NCI-H345 treated with DMSO at 0.1 percent for 48 hours (cell line): ENCODE data around the gene ADCY5.

Source experiments
- DNase-seq: peaks from one replicate; lab custom pipeline; 2025; ENCODE audit not compliant: unreplicated experiment; lab: John Stamatoyannopoulos, UW

ADCY5 gene

DNA sequence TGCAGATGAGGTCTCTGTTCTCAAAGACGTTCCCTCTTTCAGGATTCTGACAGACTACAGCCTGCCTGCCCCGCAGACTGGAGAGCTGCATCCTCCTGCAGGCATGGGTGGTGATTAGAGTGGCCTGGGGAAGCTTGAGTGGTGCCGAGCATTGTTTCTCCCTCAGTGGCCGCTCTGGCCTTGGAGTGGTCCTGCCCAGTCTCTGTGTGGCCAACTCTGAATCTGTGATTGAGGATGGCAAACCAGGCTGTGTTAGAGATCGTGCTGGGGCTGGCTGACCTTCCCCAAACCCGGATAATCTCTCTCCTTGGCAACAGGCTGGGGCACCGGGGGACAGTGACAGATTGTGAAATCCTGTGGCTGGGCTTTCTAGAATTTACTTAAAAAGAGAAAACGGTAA lies 11.0 kb upstream of the ADCY5 start:
- no peak for DNase-seq

DNA sequence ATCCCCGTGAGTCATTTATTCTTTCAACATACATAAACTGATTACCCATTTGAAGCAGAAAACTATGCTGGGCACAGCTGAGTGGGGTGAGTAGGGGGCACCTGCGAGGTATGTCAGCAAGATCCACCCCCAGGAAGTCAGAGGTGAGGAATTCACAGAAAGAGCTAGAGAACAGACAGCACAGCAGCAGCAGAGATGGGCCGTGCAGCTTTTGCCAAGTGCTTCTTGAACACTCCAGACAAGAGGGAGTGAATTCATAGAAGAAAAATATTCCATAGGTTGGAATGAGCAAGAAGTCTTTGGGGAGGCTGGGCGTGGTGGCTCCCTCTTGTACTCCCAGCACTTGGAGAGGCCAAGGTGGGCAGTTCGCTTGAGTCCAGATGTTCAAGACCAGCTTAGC lies 9.4 kb upstream of the ADCY5 start:
- DNase-seq: no peak

DNA sequence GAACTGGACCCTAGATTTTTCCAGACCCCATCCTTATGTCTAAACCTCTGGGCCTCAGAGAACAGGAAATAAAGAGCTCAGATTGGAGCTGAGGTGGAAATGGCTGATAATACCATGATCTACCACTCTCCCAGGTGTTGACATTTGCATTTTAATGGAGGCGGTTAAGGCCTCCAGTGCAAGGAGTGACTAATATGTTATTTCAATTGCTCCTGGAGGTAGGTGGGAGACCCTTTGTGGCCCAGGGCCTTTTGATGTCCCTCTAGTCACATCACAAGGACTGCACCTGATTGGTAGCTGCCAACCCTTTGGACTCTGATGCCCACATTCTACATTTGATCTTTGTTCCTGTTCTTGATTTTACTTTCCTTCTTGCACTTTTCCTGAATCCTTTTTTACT lies 9.0 kb upstream of the ADCY5 start:
- DNase-seq: no peak

DNA sequence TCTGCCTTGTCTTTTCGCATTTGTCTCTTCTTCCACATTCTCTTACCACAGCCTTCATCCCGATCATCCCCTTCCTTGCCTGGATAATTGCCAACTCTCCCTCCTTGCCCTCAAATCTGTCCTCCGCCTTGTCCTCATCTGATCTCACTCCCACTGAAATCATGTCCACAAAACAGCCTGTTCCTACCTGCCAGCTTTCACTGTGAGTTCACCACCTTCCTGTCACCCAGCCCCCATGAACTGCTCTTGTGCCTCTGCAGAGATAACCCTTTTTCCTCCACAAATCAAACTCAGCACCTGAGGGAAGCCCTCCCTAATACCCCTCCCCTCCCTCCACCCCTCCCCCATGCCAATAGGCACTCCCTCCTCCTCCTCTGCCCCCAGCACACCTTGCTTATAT lies 4.8 kb upstream of the ADCY5 start:
- no peak for DNase-seq

DNA sequence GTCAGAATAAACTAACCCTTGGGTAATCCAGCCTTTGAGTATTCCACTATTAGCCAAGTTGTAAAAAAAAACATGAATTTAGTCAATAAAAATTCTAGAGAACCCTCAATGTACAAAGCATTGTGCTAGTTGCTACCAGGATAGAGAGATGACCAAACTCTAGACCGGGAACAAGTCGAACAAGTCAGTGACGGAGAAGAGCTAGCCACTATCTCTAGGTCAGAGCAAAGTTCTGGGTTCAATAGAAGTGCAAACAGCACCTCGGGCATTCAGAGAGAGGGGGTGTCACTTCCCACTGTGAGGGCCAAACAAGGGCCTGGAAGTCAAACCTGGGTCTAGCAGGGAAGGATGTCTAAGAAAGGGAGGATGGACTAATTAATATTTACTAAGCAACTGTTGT lies 2.3 kb upstream of the ADCY5 start:
- DNase-seq: no peak

DNA sequence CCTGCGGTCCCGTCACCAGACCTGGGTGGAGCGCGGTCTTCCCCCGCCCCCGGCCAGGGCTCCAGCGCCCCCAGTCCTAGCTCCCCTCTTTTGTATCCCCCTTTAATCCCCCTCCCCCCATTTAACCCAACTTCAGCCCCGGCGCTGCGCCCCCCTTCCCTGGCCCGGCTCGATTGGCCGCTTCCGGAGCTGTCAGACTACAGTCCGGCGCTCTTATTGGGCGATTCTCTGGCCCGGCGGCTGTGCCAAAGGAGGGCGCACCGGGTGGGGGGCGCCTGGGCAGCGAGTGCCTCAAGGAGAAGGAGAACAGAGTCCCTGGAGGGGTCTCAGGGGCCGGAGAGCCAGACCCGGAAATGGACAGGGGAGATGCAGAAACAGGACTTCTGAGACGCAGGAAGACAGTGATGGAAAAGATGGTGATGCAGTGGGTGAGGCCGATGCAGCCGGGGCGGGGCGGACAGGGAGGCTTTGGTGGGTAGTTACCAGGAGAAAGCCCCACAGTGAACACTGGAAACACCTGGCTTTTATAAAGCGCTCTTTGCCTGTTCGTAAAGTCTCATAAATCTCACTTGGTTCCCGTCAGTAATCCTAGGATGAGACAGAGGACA lies 1.2 kb upstream of the ADCY5 start:
- DNase-seq: no peak

DNA sequence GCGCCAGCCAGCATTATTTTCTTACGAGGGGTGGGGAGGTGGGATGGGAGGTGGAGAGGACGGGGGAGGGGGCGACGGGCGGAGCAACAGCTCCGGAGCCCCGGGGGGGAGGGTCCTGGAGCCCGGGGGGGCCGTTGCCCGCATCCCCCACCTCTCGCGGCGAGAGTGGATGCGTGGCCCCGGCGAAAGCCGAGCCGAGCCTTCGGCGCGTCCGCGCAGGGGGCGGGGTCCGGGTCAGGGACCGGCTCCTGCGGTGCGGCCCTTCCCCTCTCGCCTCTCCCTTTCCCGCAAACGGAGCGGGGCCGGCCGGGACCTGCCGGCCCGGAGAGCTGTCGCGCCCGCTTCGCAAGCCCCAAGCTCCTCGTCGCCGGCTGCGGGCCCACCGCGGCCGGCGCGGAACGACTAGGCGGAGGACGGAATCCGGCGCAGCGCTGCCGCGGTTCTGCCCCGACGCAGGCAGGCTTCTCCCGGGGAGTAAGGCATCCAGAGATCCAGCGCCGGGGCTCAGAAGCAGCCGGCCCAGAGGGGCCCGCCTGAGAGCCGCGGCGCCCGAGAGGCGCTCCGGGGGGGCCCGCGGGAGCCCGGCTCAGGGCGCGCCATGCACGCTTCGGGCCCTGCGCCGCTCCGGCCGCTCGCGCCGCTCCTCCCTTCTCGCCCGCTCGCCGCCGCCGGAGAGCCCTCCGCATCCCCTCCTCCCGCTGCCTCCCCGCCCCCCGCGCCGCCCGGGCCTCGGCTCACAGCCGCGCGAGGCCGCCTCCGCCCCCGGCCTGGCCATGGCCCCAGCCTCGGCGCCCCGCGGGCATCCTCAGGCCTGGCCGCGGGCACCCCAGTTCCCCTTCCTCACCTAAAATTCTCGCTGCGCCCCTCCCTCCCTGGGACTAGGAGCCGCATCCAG lies 459 bp upstream of the ADCY5 start:
- no peak for DNase-seq

DNA sequence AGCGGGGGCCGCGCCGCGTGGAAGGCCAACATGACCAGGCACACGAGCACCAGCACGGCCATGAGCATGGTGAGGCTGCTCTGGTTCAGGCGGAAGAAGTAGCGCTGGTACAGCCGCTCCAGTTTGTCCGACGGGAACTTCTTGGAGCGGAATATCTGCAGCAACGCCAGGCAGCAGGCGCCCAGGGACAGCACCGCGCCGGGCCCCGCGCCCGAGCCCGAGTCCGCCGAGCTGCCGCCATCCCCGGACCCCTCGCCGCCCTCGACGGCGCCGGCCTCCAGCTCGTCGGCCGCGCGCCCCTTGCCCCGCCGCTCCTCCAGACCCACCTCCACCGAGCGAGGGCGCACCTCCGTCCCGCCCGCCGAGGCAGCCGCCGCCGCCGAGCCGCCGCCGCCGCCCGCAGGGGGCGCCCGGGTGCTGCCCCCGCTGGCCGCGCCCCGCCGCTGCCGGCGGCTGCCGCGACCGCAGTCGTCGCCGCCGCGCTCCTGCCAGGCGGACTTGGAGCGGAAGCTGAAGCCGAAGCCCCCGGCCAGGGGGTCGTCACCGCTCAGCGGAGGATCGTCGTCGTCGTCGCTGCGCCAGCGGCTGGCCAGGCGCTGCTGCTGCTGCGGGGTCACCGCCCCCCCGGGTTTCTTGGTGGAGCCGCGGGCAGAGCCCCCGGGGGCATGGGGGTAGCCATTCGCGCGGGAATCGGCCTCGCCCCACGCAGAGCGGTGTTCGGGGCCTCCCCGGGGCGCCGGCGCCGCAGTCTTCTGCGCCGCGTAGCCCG lies 957 bp downstream of the ADCY5 start:
- DNase-seq: no peak

DNA sequence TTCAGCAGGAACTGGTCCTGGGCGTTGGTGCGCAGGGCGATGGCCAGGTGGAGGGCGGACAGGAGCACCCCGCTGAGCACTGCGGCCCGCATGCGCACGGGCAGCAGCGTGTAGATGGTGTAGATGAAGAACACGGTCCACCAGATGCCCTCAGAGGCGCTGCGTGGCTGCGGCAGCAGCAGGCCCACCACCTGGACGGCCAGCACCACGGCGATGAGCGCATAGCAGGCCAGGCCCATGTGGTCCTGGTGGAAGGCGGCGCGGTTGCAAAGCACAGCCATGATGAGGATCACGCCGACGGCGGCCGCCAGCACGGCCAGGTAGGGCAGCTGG lies 1.5 kb downstream of the ADCY5 start:
- no peak for DNase-seq

DNA sequence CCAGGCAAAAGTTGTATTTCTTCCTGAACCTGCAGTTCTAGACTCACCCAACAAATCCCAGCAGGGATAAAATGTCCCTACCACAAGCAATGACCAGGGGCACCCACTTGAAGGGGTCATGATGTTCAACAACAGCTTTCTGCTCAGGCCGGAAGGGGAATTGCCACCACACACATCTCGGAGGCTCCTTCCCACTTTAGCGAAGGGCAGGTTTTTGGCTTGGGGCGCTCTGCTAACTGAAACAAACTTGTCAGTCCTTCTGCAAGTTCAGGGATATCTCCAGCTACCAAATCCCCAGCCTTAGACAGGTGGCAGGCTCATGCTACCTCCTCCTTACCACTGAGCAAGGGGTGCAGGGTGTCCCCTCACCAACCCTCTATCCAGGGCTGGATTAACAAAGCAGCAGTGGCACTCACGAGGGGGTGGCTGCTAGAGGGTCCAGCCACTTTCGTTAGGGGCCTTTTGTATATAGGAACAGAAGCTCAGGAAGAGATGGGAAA lies 2.2 kb downstream of the ADCY5 start:
- no peak for DNase-seq

DNA sequence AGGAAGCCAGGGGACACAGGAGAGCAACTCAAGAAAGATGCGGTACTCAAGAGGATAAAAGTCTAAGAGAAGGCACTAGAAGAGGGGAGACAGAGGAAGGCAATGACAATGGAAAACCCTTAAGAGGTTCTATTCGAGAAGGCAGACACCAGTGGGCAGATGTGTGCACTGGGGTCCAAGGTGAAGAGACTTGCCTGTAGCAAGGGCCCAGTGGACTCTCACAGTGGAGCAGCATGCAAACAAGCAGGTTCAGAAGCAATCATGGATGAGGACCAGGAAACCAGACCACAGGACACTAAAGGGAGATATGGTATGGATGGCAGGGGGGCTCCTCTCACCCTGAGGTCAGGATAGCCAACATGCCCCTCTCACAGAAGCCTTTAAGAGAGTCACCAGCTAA lies 2.7 kb downstream of the ADCY5 start:
- DNase-seq: no peak

DNA sequence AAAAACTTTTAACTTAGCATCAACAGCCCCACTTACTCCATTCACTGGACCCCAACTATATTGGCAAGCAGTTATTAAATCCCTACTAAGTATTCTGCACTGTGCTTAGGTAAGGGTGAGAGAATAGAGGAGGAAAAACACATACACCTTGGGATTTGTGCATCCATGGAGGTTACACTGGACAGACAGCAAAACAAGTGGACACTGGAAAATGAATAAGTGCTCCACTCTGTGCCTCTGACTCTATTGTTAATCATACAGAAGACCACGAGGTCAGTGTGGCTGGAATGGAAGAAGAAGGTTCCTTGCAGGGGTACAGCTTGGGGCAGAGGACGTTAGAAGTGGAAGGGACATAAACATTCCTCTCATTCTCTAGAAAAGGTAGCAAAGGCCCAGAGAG lies 3.2 kb downstream of the ADCY5 start:
- DNase-seq: no peak

DNA sequence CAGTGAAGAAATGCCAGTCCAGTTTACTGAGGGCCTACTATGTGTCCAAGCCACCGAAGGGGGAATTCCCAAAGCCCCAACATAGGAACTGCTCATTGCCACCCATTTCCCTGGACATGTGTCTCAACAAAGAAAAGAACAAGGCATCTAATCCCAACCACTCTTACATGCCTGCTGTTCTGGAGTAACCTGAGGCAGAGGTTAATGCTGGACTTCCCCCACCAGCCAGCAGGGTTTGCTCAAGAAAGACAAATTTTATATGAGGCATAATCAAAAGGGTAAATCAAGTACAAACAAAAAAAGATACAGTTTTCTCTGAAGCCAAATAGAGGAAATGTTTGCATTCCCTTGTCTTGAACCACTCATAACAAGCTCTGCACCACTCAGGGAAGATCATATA lies 4.1 kb downstream of the ADCY5 start:
- DNase-seq: no peak

DNA sequence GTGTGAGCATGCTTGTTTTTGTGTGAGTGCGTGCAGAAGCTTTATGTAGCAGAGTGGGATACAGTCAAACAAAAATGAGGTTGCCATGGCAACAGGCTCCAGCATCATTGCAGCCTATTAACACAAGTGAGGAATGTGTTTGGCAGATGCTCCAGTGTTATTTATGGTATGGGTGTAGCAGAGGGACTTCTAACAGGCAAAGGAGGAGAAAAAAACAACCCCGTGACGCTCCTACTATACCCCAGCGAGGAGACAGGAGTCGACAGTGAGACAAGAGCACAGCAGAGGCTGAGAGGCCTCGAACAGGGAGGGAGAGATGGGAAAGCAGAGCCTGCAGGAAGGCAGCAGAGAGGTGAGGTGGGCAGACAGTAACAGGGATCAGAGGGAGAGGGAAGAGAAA lies 4.9 kb downstream of the ADCY5 start:
- DNase-seq: no peak

DNA sequence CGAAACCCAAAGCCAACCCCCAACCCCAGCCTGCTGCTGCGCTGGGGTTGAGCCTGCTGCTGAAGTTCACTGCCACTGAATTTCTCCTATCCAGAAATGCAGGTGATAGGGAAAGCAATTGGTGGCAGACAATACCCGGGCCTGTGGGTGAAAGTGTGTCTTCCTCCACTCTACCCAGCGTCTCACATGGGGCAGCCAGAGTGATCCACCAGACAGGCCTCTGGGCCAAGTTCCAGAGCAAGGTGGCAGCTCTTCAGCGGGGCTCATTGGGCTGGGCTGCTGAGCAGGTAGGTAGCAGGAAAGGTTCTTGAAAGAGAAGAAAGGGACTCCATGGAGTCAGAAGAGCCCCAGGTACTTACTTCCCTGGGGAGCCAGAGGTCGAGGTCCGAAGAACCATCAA lies 6.0 kb downstream of the ADCY5 start:
- no peak for DNase-seq

DNA sequence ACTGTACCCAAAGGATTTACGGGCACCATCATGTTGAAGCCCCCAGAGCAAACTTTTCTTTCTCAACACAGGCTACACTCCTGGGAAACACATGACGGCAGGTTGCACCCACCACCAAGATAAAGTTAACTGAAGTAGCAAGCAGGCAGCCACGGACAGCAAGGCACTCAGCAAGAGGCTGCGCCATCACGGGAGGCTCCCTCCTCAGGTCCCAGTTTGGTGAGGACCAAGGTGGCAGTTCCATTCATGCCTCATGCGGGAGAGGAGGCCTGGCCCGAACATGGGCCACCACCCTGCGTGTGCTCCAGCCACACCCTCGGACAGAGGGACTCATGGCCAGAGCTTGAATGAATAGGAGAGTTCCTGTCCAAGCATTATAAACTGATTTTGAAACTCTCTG lies 6.8 kb downstream of the ADCY5 start:
- no peak for DNase-seq

DNA sequence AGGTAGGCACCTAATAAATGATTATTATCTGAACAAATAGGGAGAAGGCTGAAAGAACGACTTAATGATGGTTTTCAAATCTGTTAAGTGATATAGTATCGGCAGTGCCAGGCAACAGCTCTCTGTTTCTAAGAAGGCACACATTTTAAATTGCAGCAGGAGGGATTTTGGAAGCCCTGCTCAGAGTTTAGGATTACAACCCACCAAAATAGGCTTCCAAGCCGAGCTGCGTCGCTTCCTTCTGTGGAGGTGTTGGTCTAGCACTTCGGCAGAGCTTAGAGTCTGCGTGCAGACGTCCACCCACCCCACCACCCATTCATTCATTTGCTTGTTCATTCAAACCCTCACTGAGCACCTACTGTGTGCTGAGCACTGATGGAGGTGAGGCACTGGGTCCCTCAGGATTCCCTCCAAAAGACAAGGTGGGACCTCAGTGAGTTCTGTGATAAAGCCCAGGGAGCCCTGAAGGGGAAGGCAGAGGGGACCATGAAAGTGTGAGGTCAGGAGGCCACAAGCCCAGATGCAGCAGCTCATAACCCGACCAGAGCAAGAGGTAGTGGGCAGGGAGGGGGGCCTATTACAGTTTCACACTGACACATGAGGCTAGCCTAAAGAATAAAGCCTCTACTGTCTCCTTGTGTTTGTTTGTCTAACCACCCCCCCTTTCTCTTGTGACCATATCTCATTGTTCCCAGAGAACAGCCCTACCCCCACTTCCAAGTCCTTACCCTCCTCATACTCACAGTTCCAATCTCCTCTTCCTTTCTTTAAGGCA lies 8.9 kb downstream of the ADCY5 start:
- DNase-seq: no peak

DNA sequence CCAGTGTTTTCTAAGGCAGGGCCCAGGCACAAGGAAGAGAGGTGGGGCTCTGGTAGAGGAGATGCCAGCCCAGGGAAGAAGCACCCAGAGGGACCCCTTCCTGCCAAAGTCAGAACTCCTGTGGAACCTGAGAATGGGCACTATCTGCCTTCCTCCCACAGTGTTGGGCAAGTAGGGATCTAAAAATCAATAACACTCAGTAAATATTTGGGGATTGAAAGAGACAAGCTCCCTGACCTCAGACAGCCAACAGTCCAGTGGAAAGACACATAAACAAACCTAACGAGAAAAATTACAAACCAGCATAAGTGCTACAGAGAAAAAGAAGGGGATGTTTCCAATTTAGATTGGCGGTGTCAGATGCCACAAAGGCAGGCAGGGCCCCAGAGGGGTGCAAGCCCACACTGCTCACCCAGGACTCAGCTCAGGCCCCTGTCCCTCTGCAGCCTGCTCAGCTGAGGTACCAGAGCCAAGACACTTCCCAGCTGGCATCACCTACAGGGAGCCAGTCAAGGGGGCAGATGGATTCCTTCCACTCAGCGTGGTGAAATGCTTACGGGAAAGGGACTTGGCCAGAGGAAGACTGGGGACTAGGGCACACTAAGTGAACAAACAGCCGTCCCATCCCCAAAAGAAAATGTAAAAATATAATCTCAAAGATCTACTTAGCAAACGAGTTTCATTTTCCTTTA lies 15.9 kb downstream of the ADCY5 start:
- no peak for DNase-seq

DNA sequence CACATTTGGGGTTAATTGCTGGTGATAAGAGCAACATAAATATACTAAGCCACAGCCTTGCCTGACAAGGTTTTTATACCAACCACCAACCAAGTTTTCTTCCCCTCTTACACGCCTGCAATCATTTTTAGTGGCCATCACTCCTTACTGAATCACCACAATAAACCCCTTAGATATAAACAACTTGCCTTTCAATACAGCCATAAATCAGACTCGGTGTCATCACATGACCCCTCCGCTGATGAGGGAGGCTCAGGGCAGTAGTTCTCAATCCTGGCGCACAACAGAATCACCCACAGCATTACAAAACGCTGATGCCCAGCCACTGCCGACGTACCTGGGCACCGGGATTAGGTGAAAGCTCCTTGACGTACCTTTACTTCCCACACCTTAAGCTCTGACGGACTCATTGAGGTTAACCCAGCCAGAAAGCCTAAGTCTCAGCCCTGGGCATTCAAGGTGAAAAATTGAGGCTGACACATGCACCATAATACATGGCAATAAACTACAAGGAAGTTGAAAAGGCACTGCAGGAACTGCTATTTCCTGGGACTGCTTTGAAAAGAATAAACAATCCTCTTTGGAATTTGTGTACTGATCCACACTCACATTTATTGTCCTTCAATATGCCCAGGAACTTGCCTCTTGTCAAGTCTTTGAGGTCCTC lies 17.1 kb downstream of the ADCY5 start:
- no peak for DNase-seq

DNA sequence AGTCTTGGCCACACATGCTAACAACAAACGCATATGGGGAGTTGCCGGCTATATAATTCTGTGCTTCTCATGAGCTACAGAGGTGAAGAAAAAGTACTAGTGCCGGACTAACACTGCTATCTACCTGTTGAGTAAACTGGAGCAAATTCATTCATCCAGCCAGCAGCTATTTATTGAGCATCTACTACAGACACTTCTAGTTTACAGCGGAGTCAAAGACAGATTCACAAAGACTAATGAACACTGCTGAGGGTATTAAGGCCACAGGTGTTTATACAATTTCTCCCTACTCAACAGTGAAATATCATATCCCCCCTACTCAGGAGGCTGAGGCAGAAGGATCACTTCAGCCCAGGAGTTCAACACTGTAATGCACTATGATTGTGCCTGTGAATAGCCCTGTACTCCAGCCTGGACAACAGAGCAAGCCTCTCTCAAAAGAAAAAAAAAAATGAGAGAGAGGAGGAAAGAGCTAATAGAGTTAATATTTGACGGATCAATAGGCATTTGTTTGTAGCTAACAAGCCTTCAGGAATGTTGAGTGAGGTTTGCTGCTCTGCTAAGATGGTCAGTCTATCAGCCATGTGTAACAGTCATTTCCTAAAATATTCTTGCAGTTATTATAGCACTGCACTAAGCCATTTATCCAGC lies 17.8 kb downstream of the ADCY5 start:
- DNase-seq: no peak
